Suprapubic skin (tissue), 3 donors: ENCODE data around the gene NEK5.

ENCODE experiments used
- POLR2AphosphoS5 ChIP-seq, 3 donors: sonication (generic); formaldehyde crosslinking; IDR thresholded peaks; one replicate each; pipeline ENCODE4 v1.6.1; 2017; ENCODE audit warnings: antibody characterized with exemption in 3 of 3
- TF ChIP-seq, protein P1 (sequence below), 2 donors: fragments of 200-600 bp in 1 of 2; fragments of 450-650 bp in 1 of 2; sonication (generic) in 1 of 2; IDR thresholded peaks; one replicate each; pipeline ENCODE4 v1.5.1; 2016 to 2019; ENCODE audit warnings: antibody characterized with exemption in 2 of 2, mild to moderate bottlenecking in 1 of 2, moderate library complexity in 1 of 2

DNA sequence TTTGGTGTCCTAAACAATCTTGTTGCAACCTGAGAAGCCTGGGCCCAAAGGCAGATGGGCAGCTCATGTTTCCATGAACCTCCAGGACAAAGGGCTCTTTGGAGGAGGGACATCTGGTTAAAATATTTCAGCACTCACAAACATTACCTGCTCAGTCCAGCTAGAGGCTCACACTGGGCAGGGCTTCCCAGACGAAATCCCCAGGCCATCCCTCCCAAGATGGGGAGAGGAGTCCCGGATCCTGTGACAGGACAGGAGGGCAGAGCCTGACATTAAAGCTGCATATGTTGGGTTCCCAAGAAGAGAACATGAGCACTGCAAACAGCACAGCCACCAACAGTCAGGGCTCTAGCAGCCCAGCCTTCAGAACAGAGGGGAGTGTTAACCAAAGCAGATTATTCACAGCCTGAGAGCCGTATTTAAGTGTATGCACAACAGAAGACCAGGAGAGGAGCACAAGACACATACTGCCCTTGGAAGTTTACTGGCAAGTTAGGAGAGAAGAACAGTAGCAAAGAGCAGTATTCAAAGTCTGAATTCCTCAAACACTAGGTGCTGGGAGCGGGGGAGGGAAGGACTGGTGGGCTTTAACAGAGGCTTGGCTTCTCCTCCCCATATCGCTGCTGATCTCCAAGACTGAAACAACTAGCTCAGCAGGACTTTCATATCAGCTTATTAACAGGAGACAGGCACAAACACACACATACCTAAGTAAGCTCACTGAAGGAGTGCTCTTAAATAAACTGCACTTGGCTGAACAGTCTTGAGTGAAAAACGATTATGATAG is 130.0 kb downstream of the NEK5 start:
- TF ChIP-seq, protein P1, sequence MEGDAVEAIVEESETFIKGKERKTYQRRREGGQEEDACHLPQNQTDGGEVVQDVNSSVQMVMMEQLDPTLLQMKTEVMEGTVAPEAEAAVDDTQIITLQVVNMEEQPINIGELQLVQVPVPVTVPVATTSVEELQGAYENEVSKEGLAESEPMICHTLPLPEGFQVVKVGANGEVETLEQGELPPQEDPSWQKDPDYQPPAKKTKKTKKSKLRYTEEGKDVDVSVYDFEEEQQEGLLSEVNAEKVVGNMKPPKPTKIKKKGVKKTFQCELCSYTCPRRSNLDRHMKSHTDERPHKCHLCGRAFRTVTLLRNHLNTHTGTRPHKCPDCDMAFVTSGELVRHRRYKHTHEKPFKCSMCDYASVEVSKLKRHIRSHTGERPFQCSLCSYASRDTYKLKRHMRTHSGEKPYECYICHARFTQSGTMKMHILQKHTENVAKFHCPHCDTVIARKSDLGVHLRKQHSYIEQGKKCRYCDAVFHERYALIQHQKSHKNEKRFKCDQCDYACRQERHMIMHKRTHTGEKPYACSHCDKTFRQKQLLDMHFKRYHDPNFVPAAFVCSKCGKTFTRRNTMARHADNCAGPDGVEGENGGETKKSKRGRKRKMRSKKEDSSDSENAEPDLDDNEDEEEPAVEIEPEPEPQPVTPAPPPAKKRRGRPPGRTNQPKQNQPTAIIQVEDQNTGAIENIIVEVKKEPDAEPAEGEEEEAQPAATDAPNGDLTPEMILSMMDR (IDR thresholded peaks at IDR 0.05): no peak
- no peak for TF ChIP-seq POLR2AphosphoS5 (IDR thresholded peaks at IDR 0.05)
